H9 (cell line): ENCODE results near the gene CLEC16A. TPM values are rescaled to one million over a fixed set of nuclear protein-coding genes. Genes with fewer than 3 reads are reported as not detected.
A peak's percentile ranks its signal among the peaks of the same experiment; 100 is the strongest.

Source experiments
- DNase-seq: peaks from one replicate; pipeline ENCODE4 v3.0.0-alpha.2; 2017
- H2AFZ ChIP-seq: one replicate; pipeline ENCODE4 v1.6.1; 2013; ENCODE audit warnings: mild to moderate bottlenecking, low read length, control low read depth, moderate library complexity
- H2AK5ac ChIP-seq: 2 replicates; pipeline ENCODE4 v1.6.1; 2013; ENCODE audit warnings: low read length, control low read depth, mixed read lengths; ENCODE audit not compliant: insufficient read length
- H2BK120ac ChIP-seq: one replicate; pipeline ENCODE4 v1.6.1; 2013; ENCODE audit warnings: low read depth, mild to moderate bottlenecking, low read length, control low read depth, inconsistent platforms; ENCODE audit not compliant: poor library complexity, severe bottlenecking
- H2BK12ac ChIP-seq: 2 replicates; pipeline ENCODE4 v1.6.1; 2013; ENCODE audit warnings: low read length, control low read depth, mixed read lengths, low read depth; ENCODE audit not compliant: insufficient read length
- H2BK15ac ChIP-seq: 2 replicates; pipeline ENCODE4 v1.6.1; 2013; ENCODE audit warnings: low read depth, low read length, control low read depth
- H2BK20ac ChIP-seq: one replicate; pipeline ENCODE4 v1.6.1; 2013; ENCODE audit warnings: low read depth, mild to moderate bottlenecking, low read length, control low read depth, inconsistent platforms; ENCODE audit not compliant: poor library complexity, severe bottlenecking
- H2BK5ac ChIP-seq: 2 replicates; pipeline ENCODE4 v1.6.1; 2013; ENCODE audit warnings: low read length, control low read depth, mixed read lengths; ENCODE audit not compliant: insufficient read length
- H3K14ac ChIP-seq: 2 replicates; pipeline ENCODE4 v1.6.1; 2013; ENCODE audit warnings: low read length, control low read depth; ENCODE audit not compliant: insufficient read depth
- H3K18ac ChIP-seq: 2 replicates; pipeline ENCODE4 v1.6.1; 2013; ENCODE audit warnings: low read depth, mild to moderate bottlenecking, mixed read lengths, low read length, control low read depth; ENCODE audit not compliant: insufficient read length
- H3K23ac ChIP-seq: 2 replicates; pipeline ENCODE4 v1.6.1; 2013; ENCODE audit warnings: low read length, control low read depth, mixed read lengths, low read depth; ENCODE audit not compliant: insufficient read length
- H3K23me2 ChIP-seq: 2 replicates; pipeline ENCODE4 v1.6.1; 2013; ENCODE audit warnings: low read depth, mild to moderate bottlenecking, mixed read lengths, low read length, control low read depth; ENCODE audit not compliant: insufficient read length, poor library complexity, severe bottlenecking
- H3K27ac ChIP-seq: 2 replicates; pipeline ENCODE4 v1.5.1; 2013; ENCODE audit warnings: low read length, control low read depth, mixed read lengths, low read depth; ENCODE audit not compliant: insufficient read length
- H3K27me3 ChIP-seq: 2 replicates; pipeline ENCODE4 v1.6.1; 2013; ENCODE audit warnings: low read length, control low read depth, inconsistent platforms; ENCODE audit not compliant: insufficient read depth
- H3K4ac ChIP-seq: 2 replicates; pipeline ENCODE4 v1.6.1; 2013; ENCODE audit warnings: low read depth, mild to moderate bottlenecking, control low read depth, inconsistent platforms, low read length, moderate library complexity
- H3K4me1 ChIP-seq: 2 replicates; pipeline ENCODE4 v1.6.1; 2013; ENCODE audit warnings: low read length, control low read depth, inconsistent platforms; ENCODE audit not compliant: insufficient read depth
- H3K4me2 ChIP-seq: 2 replicates; pipeline ENCODE4 v1.6.1; 2013; ENCODE audit warnings: low read length, control low read depth, mixed read lengths; ENCODE audit not compliant: insufficient read length, insufficient read depth
- H3K56ac ChIP-seq: 2 replicates; pipeline ENCODE4 v1.6.1; 2013; ENCODE audit warnings: low read depth, mild to moderate bottlenecking, mixed read lengths, low read length, control low read depth; ENCODE audit not compliant: insufficient read length
- H3K79me1 ChIP-seq: 2 replicates; pipeline ENCODE4 v1.6.1; 2013; ENCODE audit warnings: low read depth, mild to moderate bottlenecking, moderate library complexity, low read length, control low read depth, inconsistent platforms; ENCODE audit not compliant: insufficient read depth, poor library complexity, severe bottlenecking
- H3K79me2 ChIP-seq: 2 replicates; pipeline ENCODE4 v1.6.1; 2013; ENCODE audit warnings: low read length, control low read depth, inconsistent platforms; ENCODE audit not compliant: insufficient read depth
- H3K9ac ChIP-seq: 2 replicates; pipeline ENCODE4 v1.6.1; 2013; ENCODE audit warnings: low read length, control low read depth, mixed read lengths; ENCODE audit not compliant: insufficient read length; ENCODE audit errors: extremely low read depth
- H3K9me3 ChIP-seq: one replicate; pipeline ENCODE4 v1.6.1; 2013; ENCODE audit warnings: low read depth, low read length, inconsistent platforms; ENCODE audit not compliant: control insufficient read depth
- H3T11ph ChIP-seq: one replicate; pipeline ENCODE4 v1.6.1; 2013; ENCODE audit warnings: mild to moderate bottlenecking, low read length, control low read depth, inconsistent platforms
- H4K20me1 ChIP-seq: one replicate; pipeline ENCODE4 v1.6.1; 2013; ENCODE audit not compliant: control insufficient read depth, insufficient read length, insufficient read depth
- H4K5ac ChIP-seq: 2 replicates; pipeline ENCODE4 v1.6.1; 2013; ENCODE audit warnings: low read depth, mild to moderate bottlenecking, mixed read lengths, low read length, control low read depth; ENCODE audit not compliant: insufficient read length
- H4K8ac ChIP-seq: replicated peaks from 2 replicates; pipeline ENCODE4 v1.6.1; 2013; ENCODE audit warnings: low read length, control low read depth, mixed read lengths, low read depth; ENCODE audit not compliant: insufficient read length
- H4K91ac ChIP-seq: 2 replicates; pipeline ENCODE4 v1.6.1; 2013; ENCODE audit warnings: low read depth, mild to moderate bottlenecking, moderate library complexity, mixed read lengths, low read length, control low read depth; ENCODE audit not compliant: insufficient read length
- H3K27ac Mint-ChIP-seq, 3 experiments: 2 replicates in 2 of 3; 3 replicates in 1 of 3; pipeline ENCODE4 v1.8.0; 2020 to 2021; ENCODE audit warnings: mixed read lengths in 3 of 3, mild to moderate bottlenecking in 1 of 3, moderate library complexity in 1 of 3
- H3K27me3 Mint-ChIP-seq: 2 replicates; pipeline ENCODE4 v1.8.0; 2021; ENCODE audit warnings: low read depth, mild to moderate bottlenecking, moderate library complexity, mixed read lengths
- H3K36me3 Mint-ChIP-seq, 3 experiments: 2 replicates in 2 of 3; 3 replicates in 1 of 3; pipeline ENCODE4 v1.8.0; 2020 to 2021; ENCODE audit warnings: low read depth in 3 of 3, mixed read lengths in 3 of 3; ENCODE audit not compliant: insufficient read depth in 1 of 3
- H3K4me1 Mint-ChIP-seq, 2 experiments: 2 replicates each; pipeline ENCODE4 v1.8.0; 2020; ENCODE audit warnings: mixed read lengths in 2 of 2
- H3K4me3 Mint-ChIP-seq, 2 experiments: 2 replicates in 1 of 2; 3 replicates in 1 of 2; pipeline ENCODE4 v1.8.0; 2020 to 2021; ENCODE audit warnings: mild to moderate bottlenecking in 2 of 2, mixed read lengths in 2 of 2, moderate library complexity in 1 of 2
- H3K9me3 Mint-ChIP-seq, 2 experiments: 2 replicates in 1 of 2; 3 replicates in 1 of 2; pipeline ENCODE4 v1.8.0; 2020; ENCODE audit warnings: mild to moderate bottlenecking in 2 of 2, mixed read lengths in 2 of 2, moderate library complexity in 1 of 2
- CTCF ChIP-seq: fragments of 200-600 bp; sonication (generic); conservative IDR thresholded peaks from 3 replicates; pipeline ENCODE4 v1.8.0; 2021; ENCODE audit warnings: antibody characterized with exemption, mild to moderate bottlenecking
- WGBS: extraction: QIAGEN DNeasy Blood & Tissue Kit; methylation state at CpG from one replicate; pipeline ENCODE4 v1.1.7; 2013; ENCODE audit warnings: missing lambda C conversion rate, low lambda C conversion rate, mixed read lengths; ENCODE audit not compliant: insufficient read length; ENCODE audit errors: extremely low coverage; 5-methylcytosine and 5-hydroxymethylcytosine counted together
- total RNA-seq: library from RNA; stranded (reverse); gene quantifications from 2 replicates; pipeline ENCODE4 v1.2.1, GENCODE V29; 2021

CLEC16A gene
- total RNA-seq, 1 experiment from 2014 or later, result 15.2 TPM

- no peak overlapping the region for H2BK5ac ChIP-seq
- no peak overlapping the region for H3K23ac ChIP-seq
- H3K27ac ChIP-seq, result no peak overlapping the region
- H3K14ac ChIP-seq, result no peak overlapping the region
- Mint-ChIP-seq H3K36me3 (no peaks in the 10 kb centered on the region), H3K4me3 (no peak overlapping the region), H3K4me1 (peaks cover 14 to 22% of the 10 kb centered on the region in 2 experiments), H3K9me3 (no peaks in the 10 kb centered on the region), H3K27ac (no peak overlapping the region; a peak in 1 of 7 replicates), H3K27me3 (no peaks in the 10 kb centered on the region)
- H2AFZ ChIP-seq, result no peak overlapping the region
- no peak overlapping the region for H2AK5ac ChIP-seq
- no peak overlapping the region for H2BK12ac ChIP-seq
- H2BK120ac ChIP-seq, result no peak overlapping the region
- DNase-seq, result no peak
- H3K79me2 ChIP-seq, result no peaks in the 10 kb centered on the region
- no peak overlapping the region for H3T11ph ChIP-seq
- TF ChIP-seq CTCF, result 0 out of 3 replicates have a peak, but pooled peaks have one; percentile 10
- H4K20me1 ChIP-seq, result peaks cover 2% of the 10 kb centered on the region
- no peaks in the 10 kb centered on the region for H3K23me2 ChIP-seq
- H3K4me2 ChIP-seq, result no peak overlapping the region
- no peaks in the 10 kb centered on the region for H3K27me3 ChIP-seq
- H3K56ac ChIP-seq, result no peak overlapping the region
- no peak overlapping the region for H3K9ac ChIP-seq
- H3K9me3 ChIP-seq, result no peaks in the 10 kb centered on the region
- no peak overlapping the region for H4K91ac ChIP-seq
- H4K5ac ChIP-seq, result no peak overlapping the region
- no peak overlapping the region for H4K8ac ChIP-seq
- H3K4me1 ChIP-seq, result no peaks in the 10 kb centered on the region; the same call in 1 of the 2 replicates
- no CpG with 5 or more reads among the region's 9 CpGs for WGBS
- H3K4ac ChIP-seq, result no peak overlapping the region
- H3K79me1 ChIP-seq, result no peaks in the 10 kb centered on the region
- no peak overlapping the region for H3K18ac ChIP-seq
- H2BK15ac ChIP-seq, result no peak overlapping the region
- H2BK20ac ChIP-seq, result no peak overlapping the region
Observed at GRCh38 chr16:11101695-11102522, 157.5 kb downstream of the CLEC16A start.
